Common myeloid progenitor, CD34-positive (primary cell): ENCODE measurements around the gene LIMS2.

Experiments
- CTCF ChIA-PET: fragments of 350-600 bp; sonication (Branson Sonifier 250); formaldehyde crosslinking; loops from one replicate; lab custom pipeline; 2021; ENCODE audit warnings: antibody characterized with exemption; lab: Charles Lee
- POLR2A ChIA-PET: fragments of 350-600 bp; sonication (Branson Sonifier 250); formaldehyde crosslinking; loops from one replicate; lab custom pipeline; 2021; ENCODE audit warnings: antibody characterized with exemption; lab: Charles Lee
- DNase-seq, 3 donors: peaks; one replicate each; pipeline versions ENCODE4 v3.0.0 to v3.0.0-alpha.2; 2013
- H3K27ac ChIP-seq, 2 experiments: 1 replicate in 1 of 2; 2 replicates in 1 of 2; pipeline ENCODE4 v1.7.0; 2013; ENCODE audit warnings: inconsistent platforms in 2 of 2, low read length in 2 of 2, mild to moderate bottlenecking in 2 of 2, low read depth in 1 of 2, moderate library complexity in 1 of 2; ENCODE audit not compliant: severe bottlenecking in 2 of 2, insufficient read depth in 1 of 2, poor library complexity in 1 of 2
- H3K27me3 ChIP-seq, 5 experiments: replicated peaks in 2 of 5; 1 replicate in 3 of 5; 2 replicates in 2 of 5; pipeline versions ENCODE4 v1.6.1 to v1.7.0; 2013; ENCODE audit warnings: low read length in 4 of 5, mild to moderate bottlenecking in 2 of 5, moderate library complexity in 2 of 5, inconsistent platforms in 1 of 5; ENCODE audit not compliant: insufficient read depth in 5 of 5, control insufficient read depth in 4 of 5
- H3K36me3 ChIP-seq, 4 experiments: 1 replicate in 2 of 4; 2 replicates in 2 of 4; pipeline versions ENCODE4 v1.6.1 to v1.7.0; 2013; ENCODE audit warnings: low read length in 3 of 4, control low read depth in 1 of 4, mild to moderate bottlenecking in 1 of 4; ENCODE audit not compliant: control insufficient read depth in 4 of 4, insufficient read depth in 4 of 4
- H3K4me1 ChIP-seq, 4 experiments: 1 replicate in 3 of 4; 2 replicates in 1 of 4; pipeline versions ENCODE4 v1.6.1 to v1.7.1; 2013; ENCODE audit warnings: low read length in 3 of 4, mild to moderate bottlenecking in 3 of 4, control low read depth in 1 of 4, inconsistent platforms in 1 of 4, moderate library complexity in 1 of 4; ENCODE audit not compliant: control insufficient read depth in 4 of 4, insufficient read depth in 4 of 4; ENCODE audit errors: control extremely low read depth in 1 of 4
- H3K4me3 ChIP-seq, 7 experiments: 1 replicate in 4 of 7; 2 replicates in 3 of 7; pipeline versions ENCODE4 v1.5.1 to v1.7.0; 2013; ENCODE audit warnings: mild to moderate bottlenecking in 7 of 7, low read length in 6 of 7, moderate library complexity in 6 of 7, inconsistent platforms in 2 of 7, low read depth in 2 of 7, control low read depth in 1 of 7; ENCODE audit not compliant: insufficient read depth in 4 of 7, control insufficient read depth in 1 of 7; ENCODE audit errors: extremely low read depth in 1 of 7
- H3K9me3 ChIP-seq, 5 experiments: 1 replicate in 4 of 5; 2 replicates in 1 of 5; pipeline versions ENCODE4 v1.6.1 to v1.7.1; 2013; ENCODE audit warnings: low read length in 4 of 5, mild to moderate bottlenecking in 2 of 5, inconsistent platforms in 1 of 5, low read depth in 1 of 5, moderate library complexity in 1 of 5; ENCODE audit not compliant: control insufficient read depth in 4 of 5, insufficient read depth in 2 of 5; ENCODE audit errors: control extremely low read depth in 1 of 5
- WGBS: methylation state at CpG from one replicate; pipeline ENCODE4 v1.1.5; 2013; ENCODE audit not compliant: insufficient coverage; 5-methylcytosine and 5-hydroxymethylcytosine counted together

LIMS2 gene

GRCh38 chr2:127636248-127637235 is 38.8 kb downstream of the LIMS2 start:
- WGBS: 95% methylated on average over 28 of the region's 33 CpGs
- H3K4me1 ChIP-seq: peaks cover 0 to 51% (median 30%) of the 10 kb centered on the region in 4 experiments
- H3K27me3 ChIP-seq: no peaks in the 10 kb centered on the region
- no peaks in the 10 kb centered on the region for H3K9me3 ChIP-seq
- ChIA-PET CTCF (interaction anchor here (1.0 to 3.4 kb wide), 3 partner anchors 8 to 46 kb away, joined by 3 to 12 read pairs (median 3); no protein-coding TSS in a partner anchor), POLR2A (interaction anchor here (0.6 kb wide), 1 partner anchor 648 kb away, joined by 3 read pairs; no protein-coding TSS in a partner anchor)
- no peak overlapping the region for H3K4me3 ChIP-seq
- no peak for DNase-seq
- H3K36me3 ChIP-seq: no peaks in the 10 kb centered on the region
- no peak overlapping the region for H3K27ac ChIP-seq

GRCh38 chr2:127635380-127636237 is 39.7 kb downstream of the LIMS2 start:
- DNase-seq: no peak
- Histone ChIP-seq H3K36me3 (no peaks in the 10 kb centered on the region), H3K4me1 (peaks cover 0 to 43% (median 30%) of the 10 kb centered on the region in 4 experiments), H3K27me3 (no peaks in the 10 kb centered on the region), H3K27ac (no peak overlapping the region), H3K4me3 (no peak overlapping the region), H3K9me3 (no peaks in the 10 kb centered on the region)
- POLR2A ChIA-PET: no interaction called here
- WGBS: 99% methylated on average over 15 of the region's 19 CpGs
- CTCF ChIA-PET: interaction anchor here (1.1 kb wide), 1 partner anchor 9 kb away, joined by 3 read pairs; no protein-coding TSS in a partner anchor

- DNase-seq: no peak
- POLR2A ChIA-PET: no interaction called here
- peaks cover 0 to 43% (median 33%) of the 10 kb centered on the region in 4 experiments for H3K4me1 ChIP-seq
- H3K4me3 ChIP-seq: no peak overlapping the region
- H3K36me3 ChIP-seq: no peaks in the 10 kb centered on the region
- CTCF ChIA-PET: no interaction called here
- H3K27ac ChIP-seq: no peak overlapping the region
- no peaks in the 10 kb centered on the region for H3K9me3 ChIP-seq
- WGBS: 100% methylated on average over 13 of the region's 17 CpGs
- no peaks in the 10 kb centered on the region for H3K27me3 ChIP-seq
These were observed 40.5 kb downstream of the LIMS2 start for GRCh38 chr2:127634626-127635379.

- Histone ChIP-seq H3K27ac (no peak overlapping the region), H3K27me3 (no peaks in the 10 kb centered on the region), H3K36me3 (no peaks in the 10 kb centered on the region), H3K4me3 (no peak overlapping the region), H3K4me1 (peaks cover 0 to 41% (median 31%) of the 10 kb centered on the region in 4 experiments), H3K9me3 (no peaks in the 10 kb centered on the region)
- no peak for DNase-seq
- POLR2A ChIA-PET: no interaction called here
- WGBS: 92% methylated on average over 12 of the region's 16 CpGs
- CTCF ChIA-PET: no interaction called here
These were observed 41.2 kb downstream of the LIMS2 start for GRCh38 chr2:127634066-127634617.

- Histone ChIP-seq H3K27ac (no peak overlapping the region), H3K27me3 (no peaks in the 10 kb centered on the region), H3K9me3 (no peaks in the 10 kb centered on the region), H3K4me1 (peaks cover 0 to 39% (median 29%) of the 10 kb centered on the region in 4 experiments), H3K36me3 (no peaks in the 10 kb centered on the region), H3K4me3 (no peak overlapping the region)
- POLR2A ChIA-PET: no interaction called here
- DNase-seq: no peak
- 96% methylated on average over 9 of the region's 9 CpGs for WGBS
- CTCF ChIA-PET: no interaction called here
These were observed 41.7 kb downstream of the LIMS2 start for GRCh38 chr2:127633556-127634065.
